ENCODE measurements around the gene CALHM2.
"Not testable (repeated sequence)": the region's sequence is repeated elsewhere in the genome, so short reads cannot be mapped to it uniquely, and the experiment has no call there.

Gene CALHM2

GRCh38 chr10:103417601-103418000, 34.6 kb downstream of the CALHM2 start:
- TF ChIP-seq CTCF (IDR thresholded peaks at IDR 0.05; ENCODE audit: control insufficient read depth, extremely low read depth, insufficient read depth), result no peak

DNA sequence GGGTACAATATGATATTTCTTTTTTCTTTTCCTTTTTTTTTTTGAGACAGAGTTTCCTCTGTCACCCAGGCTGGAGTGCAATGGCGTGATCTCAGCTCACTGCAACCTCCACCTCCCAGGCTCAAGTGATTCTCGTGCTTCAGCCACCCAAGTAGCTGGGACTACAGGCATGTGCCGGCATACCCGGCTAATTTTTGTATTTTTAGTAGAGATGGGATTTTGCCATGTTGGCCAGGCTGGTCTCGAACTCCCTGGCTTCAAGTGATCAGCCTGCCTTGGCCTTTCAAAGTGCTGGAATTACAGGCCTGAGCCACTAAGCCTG, 35.1 kb downstream of the CALHM2 start:
- not testable (repeated sequence) for H3K4me3 ChIP-seq (ENCODE audit: low read depth, low read length); DNase-seq (ENCODE audit: low read depth)

More at GRCh38 chr10:103417601-103418000, 34.6 kb downstream of the CALHM2 start:
- DNase-seq (ENCODE audit: low read depth), result no peak
- no peak overlapping the region for H3K4me3 ChIP-seq (ENCODE audit: low read depth, low read length)

- DNase-seq (ENCODE audit: low read depth), result no peak
- peak; percentile 72 for TF ChIP-seq CTCF (IDR thresholded peaks at IDR 0.05; ENCODE audit: control insufficient read depth, extremely low read depth, insufficient read depth)
- no peak overlapping the region for H3K4me3 ChIP-seq (ENCODE audit: low read depth, low read length)
Observed at GRCh38 chr10:103416436-103417147, 35.6 kb downstream of the CALHM2 start.

GRCh38 chr10:103415581-103415980, 36.6 kb downstream of the CALHM2 start:
- DNase-seq (ENCODE audit: low read depth), result no peak
- no peak overlapping the region for H3K4me3 ChIP-seq (ENCODE audit: low read depth, low read length)
- no peak for TF ChIP-seq CTCF (IDR thresholded peaks at IDR 0.05; ENCODE audit: control insufficient read depth, extremely low read depth, insufficient read depth)

- DNase-seq (ENCODE audit: low read depth), result no peak
- no peak overlapping the region for H3K4me3 ChIP-seq (ENCODE audit: low read depth, low read length)
- TF ChIP-seq CTCF (IDR thresholded peaks at IDR 0.05; ENCODE audit: control insufficient read depth, extremely low read depth, insufficient read depth), result no peak
Observed at GRCh38 chr10:103413564-103413963, 38.6 kb downstream of the CALHM2 start.

- TF ChIP-seq CTCF (IDR thresholded peaks at IDR 0.05; ENCODE audit: control insufficient read depth, extremely low read depth, insufficient read depth), result no peak
- H3K4me3 ChIP-seq (ENCODE audit: low read depth, low read length), result peak overlapping the region; percentile 95
- no peak for DNase-seq (ENCODE audit: low read depth)
Observed at GRCh38 chr10:103397191-103397825, 54.9 kb downstream of the CALHM2 start.

- H3K4me3 ChIP-seq (ENCODE audit: low read depth, low read length), result peak overlapping the region; percentile 95
- no peak for DNase-seq (ENCODE audit: low read depth)
- no peak for TF ChIP-seq CTCF (IDR thresholded peaks at IDR 0.05; ENCODE audit: control insufficient read depth, extremely low read depth, insufficient read depth)
Observed at GRCh38 chr10:103396789-103397087, 55.4 kb downstream of the CALHM2 start.

Data from LNCaP clone FGC (cell line).